ENCODE results near the gene LRIG1.

Gene LRIG1

DNA sequence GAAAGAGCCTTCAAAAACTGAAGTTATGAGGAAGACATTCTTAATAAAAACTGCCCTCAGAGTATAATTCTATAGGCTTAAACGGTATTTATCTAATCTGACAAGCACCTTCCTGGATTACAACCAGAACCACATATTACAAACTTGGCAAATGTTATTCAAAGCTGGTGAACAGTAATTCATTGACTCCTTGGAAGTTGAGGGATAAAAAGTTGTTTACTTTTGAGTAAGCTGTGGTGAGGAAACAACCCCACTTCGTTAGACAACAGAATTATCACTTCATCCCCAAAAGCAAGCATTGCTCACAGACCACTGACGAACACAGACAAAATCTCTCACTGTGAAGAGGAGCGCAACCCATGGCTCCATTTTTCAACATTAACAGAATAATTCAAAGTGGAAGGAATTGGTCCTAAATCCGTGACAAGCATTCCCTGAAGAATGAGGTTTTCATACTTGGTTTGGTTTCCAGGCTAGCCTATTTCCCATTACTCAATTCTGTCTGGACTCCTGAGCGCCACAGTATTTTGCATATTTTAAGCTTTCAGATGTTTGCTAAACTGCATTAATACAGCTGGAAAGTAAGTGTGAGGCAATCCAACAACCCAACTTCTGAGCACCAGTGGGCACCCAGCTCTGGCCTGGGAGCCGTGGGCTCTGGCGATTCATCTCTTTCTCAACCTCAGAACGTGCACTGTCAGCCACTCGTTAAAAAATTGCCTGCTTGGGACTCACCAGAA, 32.7 kb downstream of the LRIG1 start:
- no peak for FAIRE-seq

DNA sequence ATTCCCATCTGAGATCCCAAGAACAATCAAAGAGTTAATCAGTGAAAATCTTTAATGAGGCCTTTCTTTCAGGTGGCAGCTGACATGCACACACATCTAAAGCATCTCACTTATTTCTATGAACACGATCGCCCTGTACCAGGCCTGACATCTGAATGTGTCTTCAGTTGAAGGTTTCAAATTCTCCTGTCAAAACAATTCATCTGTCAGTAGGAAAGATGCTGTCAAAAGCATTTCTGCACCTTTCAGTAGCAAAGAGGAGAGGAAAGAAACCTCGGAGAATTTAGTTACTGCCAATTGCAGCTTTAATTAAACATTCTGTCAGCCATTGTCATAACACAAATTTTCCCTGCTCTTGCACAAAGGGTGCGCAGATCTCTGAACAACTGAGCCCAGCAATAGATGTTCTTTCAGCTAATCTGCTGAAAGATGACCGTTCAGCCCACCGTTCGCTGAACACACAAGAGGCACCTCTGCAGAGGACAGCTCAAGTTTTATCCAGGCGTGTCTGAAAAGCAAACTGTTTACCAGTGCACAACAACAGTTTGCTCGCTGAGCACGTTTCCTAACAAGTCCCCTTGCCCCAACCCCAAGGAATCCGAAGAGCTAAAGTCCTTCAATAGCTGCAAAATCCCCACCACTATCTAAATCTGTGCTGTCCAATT, 34.1 kb downstream of the LRIG1 start:
- FAIRE-seq: no peak

DNA sequence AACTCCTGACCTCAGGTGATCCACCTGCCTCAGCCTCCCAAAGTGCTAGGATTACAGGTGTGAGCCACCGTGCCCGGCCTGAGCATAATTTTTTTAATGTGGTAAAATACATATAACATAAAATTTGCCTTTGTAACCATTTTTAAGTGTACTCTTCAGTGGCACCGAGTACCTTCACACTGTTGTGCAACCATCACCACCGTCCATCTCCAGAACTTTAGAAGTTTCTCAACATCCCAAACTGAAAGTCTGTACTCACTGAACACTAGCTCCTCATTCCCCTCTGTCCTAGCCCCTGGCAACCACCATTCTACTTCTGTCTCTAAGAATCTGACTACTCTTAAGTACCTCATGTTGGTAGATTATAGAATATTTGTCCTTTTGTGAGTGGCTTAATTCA, 35.2 kb downstream of the LRIG1 start:
- no peak for FAIRE-seq

DNA sequence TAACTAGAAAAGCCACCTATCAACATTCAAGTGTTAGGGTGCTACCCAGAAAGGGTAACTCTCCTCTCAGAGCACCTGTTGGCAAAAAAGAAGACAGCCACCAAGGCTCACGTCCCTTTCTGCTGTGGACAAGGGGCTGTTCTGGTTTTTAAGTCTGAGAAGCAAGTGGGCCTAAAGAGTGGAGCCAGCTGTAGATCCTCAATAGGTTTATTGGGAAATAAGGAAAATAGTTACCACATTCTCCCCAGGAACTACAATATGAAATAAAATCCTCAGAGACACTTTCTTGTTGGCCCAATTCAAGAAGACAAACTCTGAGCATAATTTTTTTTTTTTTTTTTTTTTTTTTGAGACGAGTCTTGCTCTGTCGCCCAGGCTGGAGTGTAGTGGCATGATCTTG, 35.8 kb downstream of the LRIG1 start:
- no peak for FAIRE-seq

DNA sequence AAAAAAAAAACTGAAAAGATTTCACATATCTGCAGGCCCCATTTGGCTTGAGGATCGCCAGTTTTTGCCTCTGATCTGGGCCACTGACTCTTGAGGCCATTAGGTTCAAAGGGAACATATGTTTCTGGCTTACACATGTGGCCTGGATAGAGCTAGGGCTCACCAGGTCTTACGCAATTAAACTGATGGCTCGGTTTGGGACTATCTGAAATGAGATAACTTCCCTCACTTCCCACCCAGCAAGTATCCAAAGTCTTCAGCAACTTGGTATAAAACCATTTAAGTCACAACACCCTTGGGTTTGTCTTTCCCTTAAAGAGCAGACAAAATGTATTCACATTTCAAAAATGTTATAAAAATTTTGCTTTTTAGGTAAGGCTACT, 36.3 kb downstream of the LRIG1 start:
- FAIRE-seq: no peak

DNA sequence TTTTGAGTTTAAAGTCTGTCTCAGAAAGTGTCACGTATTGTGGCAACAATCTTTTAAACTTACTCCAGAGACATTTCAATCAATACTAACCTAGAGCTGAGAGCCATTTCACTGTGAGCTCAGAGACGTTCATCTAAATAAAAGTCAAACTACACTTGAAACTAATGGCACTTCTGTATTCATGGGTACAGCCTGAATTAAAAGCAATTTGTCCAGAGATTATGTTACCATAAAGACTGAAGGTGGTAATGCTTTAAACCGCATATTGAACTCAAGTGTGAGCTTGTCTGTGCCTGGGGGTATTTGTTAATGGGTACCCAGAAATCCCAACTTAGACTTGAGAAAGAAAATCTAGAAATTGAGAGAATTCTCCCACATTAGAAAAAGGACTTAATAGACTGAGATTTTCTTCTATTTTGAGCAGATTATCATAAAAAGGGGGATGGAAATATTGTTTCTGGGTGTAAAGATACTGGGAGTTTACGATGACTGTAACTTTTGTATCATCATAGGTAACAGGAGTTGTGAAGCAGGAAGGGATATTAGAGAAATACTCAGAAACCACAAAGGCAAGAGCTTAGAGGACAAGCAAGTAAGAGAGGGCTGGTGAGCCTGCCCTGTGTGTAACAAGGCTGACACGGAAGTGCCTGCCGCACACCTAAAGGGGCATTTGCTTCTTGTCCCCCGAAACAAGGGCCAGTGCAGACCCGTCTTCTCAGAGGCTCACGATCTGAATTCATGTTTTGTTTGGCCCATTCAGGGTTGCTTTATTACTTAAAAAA, 36.9 kb downstream of the LRIG1 start:
- no peak for FAIRE-seq

DNA sequence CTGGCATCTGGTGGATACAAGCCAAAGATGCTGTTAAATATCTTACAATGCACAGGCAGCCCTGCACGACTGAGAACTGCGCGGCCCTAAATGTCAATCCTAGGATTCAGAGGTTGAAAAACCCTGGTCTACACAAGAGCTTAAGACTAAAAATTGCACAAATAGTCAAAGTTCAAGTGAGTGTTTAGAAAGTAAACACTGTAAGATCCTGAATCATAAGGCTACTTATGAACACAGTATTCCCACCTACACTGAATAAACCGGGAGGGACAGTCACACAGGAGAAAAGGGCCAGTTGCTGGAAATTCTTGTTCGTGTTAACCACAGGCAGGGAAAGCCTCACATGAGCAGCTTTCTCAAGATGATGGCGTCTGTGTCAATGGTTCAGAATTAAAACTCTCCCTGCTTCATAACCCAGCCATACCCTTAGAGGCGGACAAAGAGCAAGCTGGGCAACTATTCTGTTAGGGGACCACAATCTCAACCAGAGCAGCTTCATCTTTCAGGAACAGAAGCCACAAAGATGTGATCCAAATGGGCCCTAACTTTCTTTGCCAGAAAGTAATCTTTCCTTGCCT, 37.7 kb downstream of the LRIG1 start:
- no peak for FAIRE-seq

DNA sequence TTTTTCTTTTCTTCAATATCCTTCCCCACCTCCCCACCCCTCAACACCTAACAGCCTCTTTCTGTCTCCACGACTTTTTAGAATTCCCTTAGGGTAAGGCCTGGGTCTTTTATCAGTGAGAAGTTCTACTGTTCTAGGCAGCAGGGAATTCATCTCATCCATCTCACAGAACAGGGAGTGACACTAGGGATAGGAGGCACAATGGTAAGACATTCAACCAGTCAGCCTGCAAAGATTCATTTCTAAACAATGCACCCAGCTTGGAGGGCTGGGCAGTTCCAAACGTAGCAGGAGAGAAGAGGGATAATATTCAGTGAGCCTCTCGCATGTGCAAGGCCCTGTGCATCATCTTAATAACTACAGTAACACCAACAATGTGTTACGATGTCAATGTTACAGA, 43.6 kb downstream of the LRIG1 start:
- FAIRE-seq: no peak

DNA sequence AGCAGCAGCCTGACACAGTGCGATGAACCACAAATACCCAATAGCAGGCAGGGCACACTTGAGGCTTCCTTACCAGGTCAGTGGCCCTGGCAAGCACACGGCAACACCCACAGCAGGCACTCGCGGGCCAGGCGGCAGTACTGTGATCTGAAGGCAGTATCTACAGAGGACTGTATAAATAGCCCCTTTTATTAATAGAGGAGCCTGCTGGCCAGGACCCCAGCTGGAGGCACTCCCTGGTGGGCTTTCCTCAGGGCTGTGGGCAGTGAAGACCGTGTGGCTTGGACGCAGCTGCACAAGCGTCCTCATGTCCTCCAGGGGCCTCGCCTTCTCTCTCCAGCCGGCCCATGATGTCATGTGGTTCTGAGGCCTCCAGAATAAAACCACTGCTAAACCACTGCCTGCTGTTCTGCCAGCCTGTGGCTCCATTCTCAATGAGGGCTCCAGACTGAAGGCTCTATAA, 44.1 kb downstream of the LRIG1 start:
- no peak for FAIRE-seq

DNA sequence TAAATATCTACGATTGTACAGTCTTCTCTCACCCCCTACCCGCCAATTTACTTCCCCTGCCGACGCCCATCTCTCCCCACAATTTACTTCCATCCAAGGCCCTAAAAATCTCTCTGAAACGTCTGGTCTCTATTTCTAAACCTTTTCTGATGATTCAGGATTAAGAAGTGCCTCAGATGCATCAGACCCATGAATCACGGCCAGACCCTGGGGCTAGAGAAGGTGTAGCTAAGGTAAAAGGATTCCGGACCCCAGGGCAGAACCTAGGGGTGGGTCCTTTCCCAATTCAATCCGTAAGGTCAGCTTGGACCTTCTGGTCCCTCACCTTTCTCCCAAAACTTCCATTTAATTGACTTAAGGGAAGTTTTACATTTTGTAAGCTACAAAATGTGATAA, 46.4 kb downstream of the LRIG1 start:
- FAIRE-seq: no peak

DNA sequence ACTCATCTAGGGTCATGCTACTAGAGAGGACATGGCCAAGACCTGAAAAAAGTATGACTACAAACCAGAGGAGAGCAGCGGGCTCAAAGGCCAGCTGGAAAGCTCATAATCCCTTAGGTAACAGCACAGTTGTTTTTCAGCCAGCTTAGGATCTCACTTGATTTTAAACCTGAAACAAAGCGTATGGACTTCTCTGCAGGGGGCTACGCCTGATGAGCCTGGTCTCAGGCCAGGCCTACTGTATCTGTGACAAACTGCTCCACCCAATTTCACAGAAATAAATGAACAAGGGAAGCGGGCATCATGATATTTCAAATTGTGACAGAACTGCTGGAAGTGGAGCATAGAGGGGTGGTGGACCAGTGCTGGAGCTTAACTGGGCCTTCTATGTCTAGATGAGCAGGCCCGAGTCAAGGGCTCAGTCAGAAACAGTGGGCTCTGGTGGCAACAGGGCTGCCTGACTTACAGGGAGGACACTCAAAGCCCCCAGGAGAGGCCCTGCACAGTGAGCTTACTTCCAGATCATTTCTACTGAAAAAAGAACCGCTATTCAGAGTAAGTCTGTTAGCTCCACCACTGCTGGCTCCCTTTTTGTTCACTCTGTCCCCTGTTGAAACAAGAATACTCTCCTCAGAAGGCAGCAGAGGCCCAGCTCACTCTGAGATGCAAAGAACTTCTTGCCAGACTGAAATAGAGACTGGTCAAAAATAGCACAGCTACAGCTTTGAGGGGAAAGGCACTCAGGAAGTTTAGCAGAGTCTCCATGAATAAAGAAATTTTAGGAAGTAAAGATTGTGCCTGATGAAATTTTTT, 47.0 kb downstream of the LRIG1 start:
- no peak for FAIRE-seq

DNA sequence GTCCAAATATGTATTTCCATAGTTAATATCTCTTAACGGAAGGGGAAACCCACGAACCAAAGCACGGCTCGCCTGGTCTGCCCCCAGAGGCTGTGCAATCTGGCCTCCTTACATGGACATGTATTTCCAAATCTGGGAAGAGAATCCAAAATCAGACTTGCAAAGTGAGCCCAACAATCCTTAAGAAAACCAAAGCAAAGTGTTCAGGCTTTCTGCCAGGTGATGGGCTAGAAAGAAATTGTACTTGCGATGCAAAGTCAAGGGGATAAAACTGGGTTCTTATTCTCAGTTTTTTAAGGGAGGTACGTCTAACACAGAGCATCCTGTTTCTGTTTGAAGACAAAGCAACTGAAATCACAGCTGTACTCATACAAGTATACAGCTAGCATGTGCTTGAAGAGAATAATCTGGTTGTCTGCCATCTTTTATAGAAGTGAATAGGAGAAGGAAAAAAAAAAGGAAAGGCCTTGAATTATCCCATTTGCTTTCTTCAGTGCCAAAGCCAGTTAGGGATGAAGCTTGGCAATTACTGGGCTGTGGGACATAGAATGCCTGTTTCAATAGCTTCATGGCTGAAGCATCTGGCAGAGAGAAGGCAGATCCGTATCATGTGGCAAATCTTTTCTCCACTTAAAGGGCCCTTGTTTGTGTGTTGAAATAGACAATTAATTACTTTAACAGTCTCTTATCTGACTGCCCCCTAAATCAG, 48.4 kb downstream of the LRIG1 start:
- FAIRE-seq: no peak

DNA sequence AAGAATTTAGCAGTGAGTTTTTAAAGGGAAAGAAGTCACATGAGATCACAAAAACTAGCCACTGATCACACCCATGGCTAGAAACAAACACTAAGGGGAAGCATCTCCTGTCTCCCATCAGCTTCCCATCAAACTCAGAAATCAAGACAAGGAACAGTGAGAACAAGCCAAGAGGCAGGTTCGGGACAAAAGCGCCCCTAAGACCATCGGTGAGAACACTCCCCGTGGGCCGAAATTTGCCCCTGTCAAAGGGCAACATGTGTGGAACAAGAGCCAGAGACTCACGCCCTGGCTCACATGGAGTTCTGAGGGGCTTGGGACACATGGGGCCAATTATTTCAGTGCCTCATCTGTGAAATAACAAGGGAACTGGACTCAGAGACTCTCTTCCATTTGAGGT, 49.1 kb downstream of the LRIG1 start:
- no peak for FAIRE-seq

DNA sequence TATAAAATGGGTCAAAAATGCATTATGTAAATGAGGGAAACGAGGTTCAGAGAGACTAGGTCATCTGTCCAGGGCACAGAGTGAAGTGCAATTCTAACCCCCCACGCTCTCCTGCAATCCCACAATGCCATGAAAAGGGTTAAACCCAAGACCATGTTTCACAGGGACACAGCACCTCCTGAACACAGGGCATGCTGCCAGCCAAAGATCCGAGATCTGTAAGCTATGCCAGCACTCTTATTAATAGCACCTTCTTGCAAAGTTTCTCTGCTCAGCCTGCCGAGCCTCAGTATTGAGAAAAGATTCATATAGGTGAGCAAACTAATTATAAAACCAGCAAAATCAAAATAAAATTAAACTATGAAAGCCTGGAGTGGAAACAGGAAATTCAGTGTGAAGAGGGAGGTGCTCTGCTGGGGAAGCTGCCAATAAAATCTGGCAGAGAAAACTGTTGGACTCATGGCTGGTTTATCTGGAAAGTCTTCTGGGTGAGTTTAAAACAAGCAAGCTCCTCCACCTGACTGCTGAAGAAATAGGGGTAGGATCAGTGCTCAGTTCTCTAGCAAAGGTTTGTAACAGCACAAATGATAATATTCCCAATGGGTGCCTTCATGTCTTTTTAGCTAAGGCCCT, 50.3 kb downstream of the LRIG1 start:
- FAIRE-seq: no peak

DNA sequence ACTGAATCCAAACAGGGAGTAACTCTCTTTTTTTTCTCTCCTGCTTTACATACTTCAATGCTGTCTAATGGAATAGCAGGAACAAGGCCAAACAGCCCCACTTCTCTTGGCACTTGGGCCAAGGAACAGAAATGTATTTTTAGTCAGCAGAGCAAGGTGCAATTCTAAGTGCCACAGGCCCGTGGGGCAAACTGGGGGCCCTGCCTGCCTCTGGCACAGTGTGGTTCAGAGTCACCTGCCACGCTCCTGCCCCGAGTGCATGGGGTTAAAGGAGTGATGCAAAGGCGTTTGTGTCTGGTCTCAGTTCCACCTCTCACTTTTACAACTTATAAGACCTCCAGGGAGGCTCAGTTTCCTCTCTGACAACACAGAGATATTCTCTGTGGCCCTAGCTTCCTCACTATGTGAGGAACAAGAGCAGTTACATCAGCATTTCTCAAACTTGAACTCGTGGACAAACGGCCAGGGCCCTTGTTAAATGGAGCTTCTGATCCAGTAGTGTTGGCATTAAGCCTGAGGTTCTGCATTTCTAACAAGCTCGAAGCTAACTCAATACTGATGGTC, 51.3 kb downstream of the LRIG1 start:
- no peak for FAIRE-seq

DNA sequence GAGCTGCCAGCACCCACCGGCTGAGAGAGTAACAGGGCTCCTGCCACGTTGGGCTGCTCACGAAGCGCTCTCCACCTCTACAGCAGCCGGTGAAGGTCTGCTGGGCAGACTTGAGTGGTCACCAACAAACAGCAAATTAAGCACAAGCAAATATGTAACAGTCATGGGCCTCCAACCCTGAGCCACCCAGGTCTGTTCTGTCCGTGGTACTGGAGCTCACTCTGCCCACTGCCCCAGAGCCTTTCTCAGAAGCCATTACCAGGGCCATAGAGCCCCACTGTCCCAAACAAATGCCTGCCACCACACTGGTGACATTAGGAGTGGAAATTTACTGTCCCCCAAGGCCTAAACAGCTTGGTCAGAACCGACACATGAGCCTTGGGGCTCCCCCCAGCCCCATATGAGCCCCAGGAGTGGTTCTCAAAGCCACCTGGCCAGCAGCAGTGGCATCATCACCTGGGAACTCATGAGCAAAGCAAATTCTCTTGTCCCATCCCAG, 56.6 kb downstream of the LRIG1 start:
- no peak for FAIRE-seq

DNA sequence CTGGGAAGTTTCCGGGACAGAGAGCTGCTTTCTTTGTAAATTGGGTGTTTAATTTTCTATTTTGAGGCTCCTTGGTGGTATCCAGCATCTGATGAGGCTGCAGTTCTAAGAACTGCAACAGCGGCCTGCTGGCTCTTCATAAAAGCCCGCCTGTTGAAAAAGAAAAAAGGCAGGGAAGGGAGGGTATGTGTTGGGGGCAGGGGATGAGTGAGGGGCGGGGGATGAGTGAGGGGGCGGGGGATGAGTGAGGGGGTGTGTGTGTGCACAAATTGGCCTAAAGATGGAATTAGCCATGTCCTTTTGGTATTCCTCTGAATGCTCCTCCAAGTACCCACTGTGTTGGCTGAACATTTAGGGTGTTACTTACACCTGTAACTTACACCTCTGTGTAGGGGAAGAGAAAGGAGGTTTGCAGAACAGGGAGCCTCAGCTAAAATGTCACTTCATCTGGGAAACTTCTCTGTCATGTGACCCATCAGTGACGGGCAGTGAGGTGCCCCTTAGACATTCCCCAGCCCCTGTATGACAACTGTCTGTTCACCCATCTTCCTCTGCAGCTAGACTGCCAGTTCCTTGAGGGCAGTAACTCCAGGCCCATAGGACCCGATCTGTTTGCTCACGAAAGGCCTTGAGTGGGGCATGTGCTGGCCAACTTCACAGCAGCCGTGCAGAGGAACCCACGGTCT, 57.6 kb downstream of the LRIG1 start:
- FAIRE-seq: no peak

DNA sequence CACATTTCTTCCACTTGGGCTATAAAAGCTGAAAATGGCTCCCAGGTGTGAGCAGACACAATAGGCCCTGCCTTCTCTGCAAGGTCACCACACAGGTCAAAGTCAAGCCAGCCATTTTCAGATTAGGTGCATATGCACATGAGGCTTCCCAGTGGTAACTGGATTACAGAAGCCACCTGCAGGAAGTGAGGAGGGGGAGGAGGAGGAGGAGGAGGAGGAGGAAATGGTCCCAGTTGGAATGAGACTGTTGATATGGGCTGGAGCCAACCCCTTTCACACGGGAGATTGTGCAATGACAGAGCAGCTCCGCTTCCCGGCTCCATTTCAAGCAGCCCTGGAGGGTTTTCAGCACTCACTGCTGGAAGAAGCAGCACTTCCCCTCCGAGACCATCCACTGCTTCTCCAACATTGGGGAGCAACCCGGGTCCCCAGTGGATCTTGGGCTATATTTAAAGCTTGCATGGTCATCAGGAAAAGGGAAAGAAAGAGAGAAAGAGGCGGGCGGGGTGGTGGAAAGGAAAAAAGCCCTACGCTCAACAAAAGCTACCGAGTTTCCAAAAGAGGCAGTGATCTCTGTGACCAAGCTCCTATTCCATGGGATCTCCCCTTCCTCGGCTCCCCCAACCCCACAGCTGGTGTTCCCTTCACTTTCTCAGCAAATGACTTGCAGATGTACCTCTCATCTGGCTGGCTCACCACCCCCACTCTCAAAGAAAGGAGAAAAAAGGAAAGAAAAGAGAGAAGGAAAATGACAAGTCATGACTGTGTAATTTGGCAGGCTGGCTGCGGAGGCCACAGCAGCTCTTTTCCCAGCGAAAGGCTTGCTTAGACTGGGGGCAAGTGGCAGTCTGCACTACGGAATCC, 58.3 kb downstream of the LRIG1 start:
- no peak for FAIRE-seq

DNA sequence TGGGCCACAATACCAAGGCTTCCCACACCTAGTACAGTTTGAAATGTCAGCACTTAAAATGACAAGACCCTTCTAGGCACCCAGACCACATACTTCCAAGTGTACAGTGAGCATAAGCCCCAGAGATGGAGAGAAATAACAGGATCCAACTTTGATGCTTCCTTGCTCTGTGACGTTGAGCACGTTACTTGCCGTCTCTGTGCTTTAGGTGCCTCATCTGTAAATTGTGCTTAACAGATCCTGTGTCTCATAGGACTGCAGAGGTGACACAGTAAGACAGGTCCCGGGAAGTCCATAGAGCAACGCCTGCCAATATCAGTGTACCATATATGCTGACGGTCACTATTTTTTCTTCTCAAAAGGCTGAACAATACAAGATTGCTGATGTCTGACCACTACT, 59.1 kb downstream of the LRIG1 start:
- FAIRE-seq: no peak

Measured in TTC549 (cell line).